Bone marrow (tissue), 2 donors: ENCODE results near the gene ARHGAP42.

Source experiments
- DNase-seq, 2 donors: peaks; one replicate each; lab custom pipeline; 2025; lab: John Stamatoyannopoulos, UW

The ARHGAP42 gene

GRCh38 chr11:100681064-100681502 lies 6.0 kb upstream of the ARHGAP42 start:
- no peak for DNase-seq

GRCh38 chr11:100682247-100682969 lies 4.7 kb upstream of the ARHGAP42 start:
- no peak for DNase-seq

- no peak for DNase-seq
Observed at GRCh38 chr11:100683126-100683525, 4.0 kb upstream of the ARHGAP42 start.

GRCh38 chr11:100684101-100685065 lies 2.7 kb upstream of the ARHGAP42 start:
- DNase-seq, result no peak

- DNase-seq, result no peak
Observed at GRCh38 chr11:100686476-100687053, 523 bp upstream of the ARHGAP42 start.

GRCh38 chr11:100687630-100688395 lies 725 bp downstream of the ARHGAP42 start:
- no peak for DNase-seq

GRCh38 chr11:100689141-100689540 lies 2.1 kb downstream of the ARHGAP42 start:
- DNase-seq, result no peak

- DNase-seq, result no peak
Observed at GRCh38 chr11:100691896-100692653, 5.0 kb downstream of the ARHGAP42 start.

- no peak for DNase-seq
Observed at GRCh38 chr11:100695911-100696310, 8.8 kb downstream of the ARHGAP42 start.

GRCh38 chr11:100703139-100703538 lies 16.1 kb downstream of the ARHGAP42 start:
- DNase-seq, result no peak

GRCh38 chr11:100703801-100704575 lies 16.9 kb downstream of the ARHGAP42 start:
- DNase-seq, result no peak

GRCh38 chr11:100705447-100705846 lies 18.4 kb downstream of the ARHGAP42 start:
- no peak for DNase-seq

- DNase-seq, result no peak
Observed at GRCh38 chr11:100706179-100706578, 19.1 kb downstream of the ARHGAP42 start.

GRCh38 chr11:100709233-100709957 lies 22.3 kb downstream of the ARHGAP42 start:
- DNase-seq, result no peak

GRCh38 chr11:100711984-100712383 lies 24.9 kb downstream of the ARHGAP42 start:
- DNase-seq, result no peak

GRCh38 chr11:100712583-100712982 lies 25.5 kb downstream of the ARHGAP42 start:
- DNase-seq, result no peak

- DNase-seq, result no peak
Observed at GRCh38 chr11:100715165-100715761, 28.2 kb downstream of the ARHGAP42 start.

- DNase-seq, result no peak
Observed at GRCh38 chr11:100716838-100717237, 29.8 kb downstream of the ARHGAP42 start.

GRCh38 chr11:100719362-100719761 lies 32.3 kb downstream of the ARHGAP42 start:
- no peak for DNase-seq
